ENCODE data around the gene TUBB6.

TUBB6 gene

GRCh38 chr18:12312976-12313375 is 4.9 kb downstream of the TUBB6 start:
- Histone ChIP-seq H2AFZ (ENCODE audit: low read depth, low read length) (no peak overlapping the region), H3K4me2 (ENCODE audit: low read length) (no peak overlapping the region), H3K27me3 (ENCODE audit: low read depth, low read length) (no peaks in the 10 kb centered on the region), H3K9ac (ENCODE audit: low read length) (no peak overlapping the region), H3K9me3 (ENCODE audit: insufficient read depth, low read length) (peaks cover 3% of the 10 kb centered on the region; the same call in 1 of the 2 replicates), H3K36me3 (replicated peaks; ENCODE audit: low read depth, low read length) (peaks cover 12% of the 10 kb centered on the region), H3K4me1 (ENCODE audit: low read length) (peaks cover 54% of the 10 kb centered on the region), H4K20me1 (ENCODE audit: insufficient read depth, low read length) (no peaks in the 10 kb centered on the region), H3K4me3 (ENCODE audit: low read length) (no peak overlapping the region), H3K79me2 (ENCODE audit: low read length) (no peaks in the 10 kb centered on the region), H3K27ac (ENCODE audit: low read length) (no peak overlapping the region)
- no peak for TF ChIP-seq EZH2phosphoT487 (IDR thresholded peaks at IDR 0.05; ENCODE audit: low read depth)
- TF ChIP-seq, protein P1, sequence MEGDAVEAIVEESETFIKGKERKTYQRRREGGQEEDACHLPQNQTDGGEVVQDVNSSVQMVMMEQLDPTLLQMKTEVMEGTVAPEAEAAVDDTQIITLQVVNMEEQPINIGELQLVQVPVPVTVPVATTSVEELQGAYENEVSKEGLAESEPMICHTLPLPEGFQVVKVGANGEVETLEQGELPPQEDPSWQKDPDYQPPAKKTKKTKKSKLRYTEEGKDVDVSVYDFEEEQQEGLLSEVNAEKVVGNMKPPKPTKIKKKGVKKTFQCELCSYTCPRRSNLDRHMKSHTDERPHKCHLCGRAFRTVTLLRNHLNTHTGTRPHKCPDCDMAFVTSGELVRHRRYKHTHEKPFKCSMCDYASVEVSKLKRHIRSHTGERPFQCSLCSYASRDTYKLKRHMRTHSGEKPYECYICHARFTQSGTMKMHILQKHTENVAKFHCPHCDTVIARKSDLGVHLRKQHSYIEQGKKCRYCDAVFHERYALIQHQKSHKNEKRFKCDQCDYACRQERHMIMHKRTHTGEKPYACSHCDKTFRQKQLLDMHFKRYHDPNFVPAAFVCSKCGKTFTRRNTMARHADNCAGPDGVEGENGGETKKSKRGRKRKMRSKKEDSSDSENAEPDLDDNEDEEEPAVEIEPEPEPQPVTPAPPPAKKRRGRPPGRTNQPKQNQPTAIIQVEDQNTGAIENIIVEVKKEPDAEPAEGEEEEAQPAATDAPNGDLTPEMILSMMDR (IDR thresholded peaks at IDR 0.05; ENCODE audit: low read depth, low read length), result no peak

GRCh38 chr18:12313530-12314245 is 5.6 kb downstream of the TUBB6 start:
- no peaks in the 10 kb centered on the region for H3K79me2 ChIP-seq (ENCODE audit: low read length)
- H3K9ac ChIP-seq (ENCODE audit: low read length), result peak overlapping the region; percentile 57
- H3K4me1 ChIP-seq (ENCODE audit: low read length), result peaks cover 61% of the 10 kb centered on the region
- peak overlapping the region; percentile 79 for H3K4me2 ChIP-seq (ENCODE audit: low read length)
- peaks cover 12% of the 10 kb centered on the region for H3K36me3 ChIP-seq (replicated peaks; ENCODE audit: low read depth, low read length)
- no peak for TF ChIP-seq EZH2phosphoT487 (IDR thresholded peaks at IDR 0.05; ENCODE audit: low read depth)
- TF ChIP-seq, protein P1 (IDR thresholded peaks at IDR 0.05; ENCODE audit: low read depth, low read length), result no peak
- H3K4me3 ChIP-seq (ENCODE audit: low read length), result peak overlapping the region; percentile 52; the same call in 1 of the 2 replicates
- peaks cover 3% of the 10 kb centered on the region; the same call in 1 of the 2 replicates for H3K9me3 ChIP-seq (ENCODE audit: insufficient read depth, low read length)
- H4K20me1 ChIP-seq (ENCODE audit: insufficient read depth, low read length), result no peaks in the 10 kb centered on the region
- peak overlapping the region; percentile 87 for H3K27ac ChIP-seq (ENCODE audit: low read length)
- H2AFZ ChIP-seq (ENCODE audit: low read depth, low read length), result no peak overlapping the region
- no peaks in the 10 kb centered on the region for H3K27me3 ChIP-seq (ENCODE audit: low read depth, low read length)

DNA sequence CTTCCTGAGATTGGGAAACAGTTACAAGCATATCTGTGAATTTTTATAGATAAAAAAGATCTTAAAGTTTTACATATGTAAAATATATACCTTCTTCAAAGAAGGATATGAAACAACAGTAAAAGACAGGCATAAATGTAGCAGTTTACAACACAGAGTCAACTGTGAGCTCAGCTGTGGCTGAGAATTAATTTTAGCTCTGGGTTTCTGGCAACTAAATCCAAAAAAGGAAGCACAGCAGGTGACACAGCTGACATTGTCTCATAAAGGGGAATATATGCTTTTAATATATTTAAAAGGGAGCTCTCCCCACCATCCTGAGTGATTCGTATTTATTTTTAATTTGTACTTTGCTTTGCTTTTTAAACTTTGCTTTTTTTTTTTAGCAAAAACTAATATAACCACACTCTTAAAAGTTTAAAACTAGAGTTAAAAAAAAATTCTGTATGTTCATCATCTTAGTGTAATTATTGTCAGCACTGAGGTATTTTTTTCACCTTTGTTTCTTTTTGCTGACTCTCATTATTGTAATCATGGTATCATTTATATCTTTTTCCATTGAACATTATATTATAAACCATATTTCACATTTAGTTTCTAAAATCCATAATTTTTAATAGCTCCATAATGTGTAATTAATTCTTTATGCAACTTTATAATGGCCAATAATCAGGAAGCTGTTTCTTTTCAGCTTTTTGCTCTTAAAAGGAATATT is 6.7 kb downstream of the TUBB6 start:
- H3K9ac ChIP-seq (ENCODE audit: low read length), result peak overlapping the region; percentile 57
- no peaks in the 10 kb centered on the region for H4K20me1 ChIP-seq (ENCODE audit: insufficient read depth, low read length)
- no peaks in the 10 kb centered on the region for H3K79me2 ChIP-seq (ENCODE audit: low read length)
- no peaks in the 10 kb centered on the region for H3K27me3 ChIP-seq (ENCODE audit: low read depth, low read length)
- peaks cover 3% of the 10 kb centered on the region; the same call in 1 of the 2 replicates for H3K9me3 ChIP-seq (ENCODE audit: insufficient read depth, low read length)
- H2AFZ ChIP-seq (ENCODE audit: low read depth, low read length), result no peak overlapping the region; the same call in 1 of the 2 replicates
- H3K4me2 ChIP-seq (ENCODE audit: low read length), result peak overlapping the region; percentile 79
- peak overlapping the region; percentile 52 for H3K4me3 ChIP-seq (ENCODE audit: low read length)
- H3K36me3 ChIP-seq (replicated peaks; ENCODE audit: low read depth, low read length), result peaks cover 12% of the 10 kb centered on the region
- H3K27ac ChIP-seq (ENCODE audit: low read length), result peak overlapping the region; percentile 87
- TF ChIP-seq, protein P1 (IDR thresholded peaks at IDR 0.05; ENCODE audit: low read depth, low read length), result no peak
- TF ChIP-seq EZH2phosphoT487 (IDR thresholded peaks at IDR 0.05; ENCODE audit: low read depth), result no peak
- H3K4me1 ChIP-seq (ENCODE audit: low read length), result peaks cover 53% of the 10 kb centered on the region

DNA sequence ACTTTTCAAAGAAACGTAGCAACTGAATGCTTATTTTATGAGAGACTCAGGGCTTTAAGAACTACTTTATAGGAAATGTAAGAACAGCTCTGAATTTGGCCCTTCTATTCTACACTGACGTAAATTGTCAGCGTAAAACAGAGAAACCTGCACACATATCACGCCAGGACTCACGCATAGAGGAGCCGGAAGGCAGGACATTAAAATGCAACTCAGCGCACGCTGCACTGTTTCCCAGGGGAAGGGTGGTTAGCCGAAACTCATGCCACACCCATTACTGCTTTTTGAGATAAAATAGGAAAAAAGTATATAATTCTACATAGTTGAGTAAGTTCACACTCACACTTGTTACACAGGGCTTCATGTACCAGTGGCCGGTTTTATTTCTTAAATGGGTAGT is 7.4 kb downstream of the TUBB6 start:
- H3K27me3 ChIP-seq (ENCODE audit: low read depth, low read length), result no peaks in the 10 kb centered on the region
- no peaks in the 10 kb centered on the region for H3K79me2 ChIP-seq (ENCODE audit: low read length)
- peak overlapping the region; percentile 52 for H3K4me3 ChIP-seq (ENCODE audit: low read length)
- peak overlapping the region; percentile 60 for H2AFZ ChIP-seq (ENCODE audit: low read depth, low read length)
- peaks cover 12% of the 10 kb centered on the region for H3K36me3 ChIP-seq (replicated peaks; ENCODE audit: low read depth, low read length)
- peak overlapping the region; percentile 57 for H3K9ac ChIP-seq (ENCODE audit: low read length)
- peak overlapping the region; percentile 79 for H3K4me2 ChIP-seq (ENCODE audit: low read length)
- H3K4me1 ChIP-seq (ENCODE audit: low read length), result peaks cover 50% of the 10 kb centered on the region
- H4K20me1 ChIP-seq (ENCODE audit: insufficient read depth, low read length), result no peaks in the 10 kb centered on the region
- no peak for TF ChIP-seq EZH2phosphoT487 (IDR thresholded peaks at IDR 0.05; ENCODE audit: low read depth)
- TF ChIP-seq, protein P1 (IDR thresholded peaks at IDR 0.05; ENCODE audit: low read depth, low read length), result no peak
- peaks cover 3% of the 10 kb centered on the region; the same call in 1 of the 2 replicates for H3K9me3 ChIP-seq (ENCODE audit: insufficient read depth, low read length)
- H3K27ac ChIP-seq (ENCODE audit: low read length), result peak overlapping the region; percentile 87

Measured in OCI-LY3 (cell line).